ENCODE results near the gene CCDC88B. TPM values are rescaled to one million over a fixed set of nuclear protein-coding genes. Genes with fewer than 3 reads are reported as not detected.

CCDC88B gene
- total and polyA plus RNA-seq, 9 of the 15 experiments (the other 6 are each of a cell fraction or from before 2014, with no cell fraction given) = 0.13 to 18.1 (median 7.9) TPM

DNA sequence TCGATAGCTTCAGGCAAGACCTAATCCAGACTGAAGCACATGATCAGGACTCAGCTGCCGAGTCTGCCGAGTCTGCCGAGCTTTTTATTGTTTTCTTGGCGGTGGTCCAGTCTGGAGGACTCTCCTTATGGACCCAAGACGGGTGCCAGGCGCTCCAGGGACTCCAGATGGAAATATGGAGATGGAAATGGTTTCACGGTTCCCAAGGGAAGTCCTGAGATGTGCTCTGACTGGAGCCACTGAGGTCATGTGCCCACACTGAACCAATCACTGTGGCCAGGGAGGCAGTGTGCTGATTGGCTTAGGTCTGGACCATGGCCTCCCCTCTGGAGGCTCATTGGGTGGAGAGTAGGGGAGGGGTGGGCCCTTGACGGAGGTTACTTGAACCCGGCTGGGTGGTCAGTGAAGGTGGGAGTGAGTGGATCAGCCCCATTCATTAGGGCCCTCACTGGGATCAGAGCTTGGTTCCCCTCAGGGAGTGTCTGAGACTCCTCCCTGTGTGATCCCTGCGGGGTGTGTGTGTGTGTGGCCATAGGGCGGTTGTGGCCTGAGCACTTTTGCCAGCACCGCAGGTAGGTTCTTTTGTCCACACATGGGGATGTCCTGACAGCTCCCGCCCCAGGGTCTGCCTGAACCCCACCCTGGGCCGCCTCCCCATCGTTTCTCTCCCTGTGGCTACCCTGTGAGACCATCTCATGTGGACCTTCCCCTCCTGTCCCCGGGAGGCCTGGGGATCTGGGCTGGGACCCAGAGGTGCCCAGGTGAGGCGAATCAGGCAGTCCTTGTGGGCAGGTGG is 33.0 kb downstream of the CCDC88B start (continued):
- TF ChIP-seq ERF (CRISPR knock-in tag; IDR thresholded peaks at IDR 0.05) = no peak
- TF ChIP-seq CEBPG (CRISPR knock-in tag; IDR thresholded peaks at IDR 0.05) = no peak
- no peak for TF ChIP-seq CEBPG (tag; conservative IDR thresholded peaks at IDR 0.05 in 1 of 2, IDR thresholded peaks at IDR 0.05 in 1 of 2)
- TF ChIP-seq SP1 (CRISPR knock-in tag; IDR thresholded peaks at IDR 0.05) = peak; percentile 57
- TF ChIP-seq RFX1 (IDR thresholded peaks at IDR 0.05) = no peak
- peak; percentile 63 for TF ChIP-seq NEUROD1 (IDR thresholded peaks at IDR 0.05; ENCODE audit: borderline replicate concordance, low read depth, low read length, partially characterized antibody)
- TF ChIP-seq NCOA6 (IDR thresholded peaks at IDR 0.05) = no peak
- TF ChIP-seq, protein P1, sequence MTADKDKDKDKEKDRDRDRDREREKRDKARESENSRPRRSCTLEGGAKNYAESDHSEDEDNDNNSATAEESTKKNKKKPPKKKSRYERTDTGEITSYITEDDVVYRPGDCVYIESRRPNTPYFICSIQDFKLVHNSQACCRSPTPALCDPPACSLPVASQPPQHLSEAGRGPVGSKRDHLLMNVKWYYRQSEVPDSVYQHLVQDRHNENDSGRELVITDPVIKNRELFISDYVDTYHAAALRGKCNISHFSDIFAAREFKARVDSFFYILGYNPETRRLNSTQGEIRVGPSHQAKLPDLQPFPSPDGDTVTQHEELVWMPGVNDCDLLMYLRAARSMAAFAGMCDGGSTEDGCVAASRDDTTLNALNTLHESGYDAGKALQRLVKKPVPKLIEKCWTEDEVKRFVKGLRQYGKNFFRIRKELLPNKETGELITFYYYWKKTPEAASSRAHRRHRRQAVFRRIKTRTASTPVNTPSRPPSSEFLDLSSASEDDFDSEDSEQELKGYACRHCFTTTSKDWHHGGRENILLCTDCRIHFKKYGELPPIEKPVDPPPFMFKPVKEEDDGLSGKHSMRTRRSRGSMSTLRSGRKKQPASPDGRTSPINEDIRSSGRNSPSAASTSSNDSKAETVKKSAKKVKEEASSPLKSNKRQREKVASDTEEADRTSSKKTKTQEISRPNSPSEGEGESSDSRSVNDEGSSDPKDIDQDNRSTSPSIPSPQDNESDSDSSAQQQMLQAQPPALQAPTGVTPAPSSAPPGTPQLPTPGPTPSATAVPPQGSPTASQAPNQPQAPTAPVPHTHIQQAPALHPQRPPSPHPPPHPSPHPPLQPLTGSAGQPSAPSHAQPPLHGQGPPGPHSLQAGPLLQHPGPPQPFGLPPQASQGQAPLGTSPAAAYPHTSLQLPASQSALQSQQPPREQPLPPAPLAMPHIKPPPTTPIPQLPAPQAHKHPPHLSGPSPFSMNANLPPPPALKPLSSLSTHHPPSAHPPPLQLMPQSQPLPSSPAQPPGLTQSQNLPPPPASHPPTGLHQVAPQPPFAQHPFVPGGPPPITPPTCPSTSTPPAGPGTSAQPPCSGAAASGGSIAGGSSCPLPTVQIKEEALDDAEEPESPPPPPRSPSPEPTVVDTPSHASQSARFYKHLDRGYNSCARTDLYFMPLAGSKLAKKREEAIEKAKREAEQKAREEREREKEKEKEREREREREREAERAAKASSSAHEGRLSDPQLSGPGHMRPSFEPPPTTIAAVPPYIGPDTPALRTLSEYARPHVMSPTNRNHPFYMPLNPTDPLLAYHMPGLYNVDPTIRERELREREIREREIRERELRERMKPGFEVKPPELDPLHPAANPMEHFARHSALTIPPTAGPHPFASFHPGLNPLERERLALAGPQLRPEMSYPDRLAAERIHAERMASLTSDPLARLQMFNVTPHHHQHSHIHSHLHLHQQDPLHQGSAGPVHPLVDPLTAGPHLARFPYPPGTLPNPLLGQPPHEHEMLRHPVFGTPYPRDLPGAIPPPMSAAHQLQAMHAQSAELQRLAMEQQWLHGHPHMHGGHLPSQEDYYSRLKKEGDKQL (CRISPR knock-in tag; IDR thresholded peaks at IDR 0.05; ENCODE audit: borderline replicate concordance) = 0 out of 2 replicates have a peak, but pooled peaks have one; percentile 77
- TF ChIP-seq, protein P2, sequence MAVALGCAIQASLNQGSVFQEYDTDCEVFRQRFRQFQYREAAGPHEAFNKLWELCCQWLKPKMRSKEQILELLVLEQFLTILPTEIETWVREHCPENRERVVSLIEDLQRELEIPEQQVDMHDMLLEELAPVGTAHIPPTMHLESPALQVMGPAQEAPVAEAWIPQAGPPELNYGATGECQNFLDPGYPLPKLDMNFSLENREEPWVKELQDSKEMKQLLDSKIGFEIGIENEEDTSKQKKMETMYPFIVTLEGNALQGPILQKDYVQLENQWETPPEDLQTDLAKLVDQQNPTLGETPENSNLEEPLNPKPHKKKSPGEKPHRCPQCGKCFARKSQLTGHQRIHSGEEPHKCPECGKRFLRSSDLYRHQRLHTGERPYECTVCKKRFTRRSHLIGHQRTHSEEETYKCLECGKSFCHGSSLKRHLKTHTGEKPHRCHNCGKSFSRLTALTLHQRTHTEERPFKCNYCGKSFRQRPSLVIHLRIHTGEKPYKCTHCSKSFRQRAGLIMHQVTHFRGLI (CRISPR knock-in tag; IDR thresholded peaks at IDR 0.05) = no peak
- TF ChIP-seq, protein P3, sequence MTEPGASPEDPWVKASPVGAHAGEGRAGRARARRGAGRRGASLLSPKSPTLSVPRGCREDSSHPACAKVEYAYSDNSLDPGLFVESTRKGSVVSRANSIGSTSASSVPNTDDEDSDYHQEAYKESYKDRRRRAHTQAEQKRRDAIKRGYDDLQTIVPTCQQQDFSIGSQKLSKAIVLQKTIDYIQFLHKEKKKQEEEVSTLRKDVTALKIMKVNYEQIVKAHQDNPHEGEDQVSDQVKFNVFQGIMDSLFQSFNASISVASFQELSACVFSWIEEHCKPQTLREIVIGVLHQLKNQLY (CRISPR knock-in tag; conservative IDR thresholded peaks at IDR 0.05) = no peak
- TF ChIP-seq TOE1 (IDR thresholded peaks at IDR 0.05; ENCODE audit: borderline replicate concordance) = no peak
- no peak for TF ChIP-seq TOE1 (CRISPR knock-in tag; IDR thresholded peaks at IDR 0.05; ENCODE audit: borderline replicate concordance, low read depth)
- no peak for TF ChIP-seq MYBL2 (IDR thresholded peaks at IDR 0.05; ENCODE audit: low read depth)
- no peak for TF ChIP-seq MYBL2 (CRISPR knock-in tag; IDR thresholded peaks at IDR 0.05; ENCODE audit: borderline replicate concordance)
- TF ChIP-seq CHCHD3 (CRISPR knock-in tag; IDR thresholded peaks at IDR 0.05) = no peak
- TF ChIP-seq RFX5 (IDR thresholded peaks at IDR 0.05; ENCODE audit: low read depth, low read length) = no peak
- TF ChIP-seq, protein P4, sequence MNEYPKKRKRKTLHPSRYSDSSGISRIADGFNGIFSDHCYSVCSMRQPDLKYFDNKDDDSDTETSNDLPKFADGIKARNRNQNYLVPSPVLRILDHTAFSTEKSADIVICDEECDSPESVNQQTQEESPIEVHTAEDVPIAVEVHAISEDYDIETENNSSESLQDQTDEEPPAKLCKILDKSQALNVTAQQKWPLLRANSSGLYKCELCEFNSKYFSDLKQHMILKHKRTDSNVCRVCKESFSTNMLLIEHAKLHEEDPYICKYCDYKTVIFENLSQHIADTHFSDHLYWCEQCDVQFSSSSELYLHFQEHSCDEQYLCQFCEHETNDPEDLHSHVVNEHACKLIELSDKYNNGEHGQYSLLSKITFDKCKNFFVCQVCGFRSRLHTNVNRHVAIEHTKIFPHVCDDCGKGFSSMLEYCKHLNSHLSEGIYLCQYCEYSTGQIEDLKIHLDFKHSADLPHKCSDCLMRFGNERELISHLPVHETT (CRISPR knock-in tag; conservative IDR thresholded peaks at IDR 0.05 in 1 of 2, IDR thresholded peaks at IDR 0.05 in 1 of 2) = no peak
- TF ChIP-seq YBX1 (IDR thresholded peaks at IDR 0.05) = no peak
